Fibroblast of villous mesenchyme (primary cell): Measurements from ENCODE around the gene BUD31. TPM values are rescaled to one million over a fixed set of nuclear protein-coding genes. Genes with fewer than 3 reads are reported as not detected.

Source experiments
- DNase-seq: peaks from one replicate; pipeline ENCODE4 v3.0.0-alpha.2; 2010; ENCODE audit warnings: low read depth
- H3K4me3 ChIP-seq: 2 replicates; pipeline ENCODE4 v1.5.1; 2011; ENCODE audit warnings: low read depth, mild to moderate bottlenecking, low read length
- total RNA-seq: library from RNA; depleted of rRNA; stranded (reverse); fragments of >200 nt; gene quantifications from 2 replicates; pipeline ENCODE4 v1.2.3, GENCODE V29; 2012
- TF ChIP-seq, protein P1 (sequence below): IDR thresholded peaks from 2 replicates; pipeline ENCODE4 v1.5.1; 2012; ENCODE audit warnings: low read depth, mild to moderate bottlenecking, low read length; ENCODE audit not compliant: insufficient read depth

BUD31 gene
- total RNA-seq, 1 donor, result 101 TPM

DNA sequence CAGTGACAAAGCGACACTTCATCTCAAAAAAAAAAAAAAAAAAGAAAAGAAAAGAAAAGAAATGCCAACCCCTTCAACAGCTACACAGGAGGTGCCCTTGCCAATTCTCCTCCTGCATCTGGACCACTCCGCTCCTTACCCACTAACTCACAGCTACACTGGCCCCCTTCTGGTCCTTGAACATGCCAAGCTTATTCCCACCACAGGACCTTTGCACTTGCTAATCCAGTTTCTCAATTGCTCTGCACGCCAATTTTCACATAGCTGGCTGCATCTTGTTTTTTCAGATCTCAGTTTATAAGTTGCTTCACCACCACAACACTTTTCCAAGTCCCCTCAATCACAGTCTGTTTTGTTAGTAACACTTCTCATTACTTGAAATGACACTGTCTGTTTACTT lies 5.9 kb upstream of the BUD31 start:
- H3K4me3 ChIP-seq, result no peak overlapping the region

GRCh38 chr7:99403764-99404163 lies 5.0 kb upstream of the BUD31 start:
- H3K4me3 ChIP-seq, result no peak overlapping the region
- TF ChIP-seq, protein P1, sequence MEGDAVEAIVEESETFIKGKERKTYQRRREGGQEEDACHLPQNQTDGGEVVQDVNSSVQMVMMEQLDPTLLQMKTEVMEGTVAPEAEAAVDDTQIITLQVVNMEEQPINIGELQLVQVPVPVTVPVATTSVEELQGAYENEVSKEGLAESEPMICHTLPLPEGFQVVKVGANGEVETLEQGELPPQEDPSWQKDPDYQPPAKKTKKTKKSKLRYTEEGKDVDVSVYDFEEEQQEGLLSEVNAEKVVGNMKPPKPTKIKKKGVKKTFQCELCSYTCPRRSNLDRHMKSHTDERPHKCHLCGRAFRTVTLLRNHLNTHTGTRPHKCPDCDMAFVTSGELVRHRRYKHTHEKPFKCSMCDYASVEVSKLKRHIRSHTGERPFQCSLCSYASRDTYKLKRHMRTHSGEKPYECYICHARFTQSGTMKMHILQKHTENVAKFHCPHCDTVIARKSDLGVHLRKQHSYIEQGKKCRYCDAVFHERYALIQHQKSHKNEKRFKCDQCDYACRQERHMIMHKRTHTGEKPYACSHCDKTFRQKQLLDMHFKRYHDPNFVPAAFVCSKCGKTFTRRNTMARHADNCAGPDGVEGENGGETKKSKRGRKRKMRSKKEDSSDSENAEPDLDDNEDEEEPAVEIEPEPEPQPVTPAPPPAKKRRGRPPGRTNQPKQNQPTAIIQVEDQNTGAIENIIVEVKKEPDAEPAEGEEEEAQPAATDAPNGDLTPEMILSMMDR, result no peak
- DNase-seq, result no peak

More for the DNA sequence above, 5.9 kb upstream of the BUD31 start:
- DNase-seq, result no peak
- TF ChIP-seq, protein P1, result no peak

GRCh38 chr7:99404235-99404976 lies 4.4 kb upstream of the BUD31 start:
- DNase-seq, result peak; percentile 51
- TF ChIP-seq, protein P1, result no peak

DNA sequence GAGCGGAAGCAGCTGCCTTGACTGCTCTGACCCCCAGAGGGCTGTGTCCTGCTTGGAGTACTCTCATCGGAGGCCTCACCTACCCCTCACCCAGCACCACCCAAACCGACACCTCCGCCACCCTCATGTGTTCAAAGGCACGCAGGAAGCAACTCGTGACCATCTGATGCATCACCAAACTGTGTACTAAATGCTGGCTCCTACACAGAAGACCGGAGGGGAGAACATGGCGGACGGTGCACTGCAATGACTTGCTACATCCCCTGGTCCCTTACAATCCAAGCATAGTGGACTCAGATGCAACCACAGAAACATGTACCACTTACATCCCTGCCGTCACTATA lies 3.8 kb upstream of the BUD31 start:
- no peak overlapping the region for H3K4me3 ChIP-seq
- no peak for DNase-seq
- TF ChIP-seq, protein P1, result no peak

More at GRCh38 chr7:99404235-99404976, 4.4 kb upstream of the BUD31 start:
- no peak overlapping the region for H3K4me3 ChIP-seq

DNA sequence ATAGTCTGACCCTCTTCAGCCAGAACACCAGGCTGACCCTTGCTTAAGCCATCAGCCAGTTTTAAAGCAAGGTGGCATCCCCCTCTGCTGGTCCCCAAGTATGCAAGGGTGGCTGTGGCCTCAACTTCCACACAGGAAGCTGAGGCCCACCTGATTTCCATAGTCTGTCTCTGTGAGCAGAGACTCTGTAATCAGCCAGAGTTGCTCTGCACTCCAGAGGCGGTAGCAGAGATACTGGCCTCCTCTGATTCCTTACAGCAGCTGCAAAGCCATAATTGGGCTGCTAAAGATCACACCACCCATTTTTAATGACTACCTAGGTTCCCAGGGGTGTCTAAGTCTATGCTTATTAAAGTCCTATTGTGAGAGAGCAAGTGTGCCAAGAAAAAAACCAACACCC lies 2.2 kb upstream of the BUD31 start:
- peak overlapping the region; percentile 18 for H3K4me3 ChIP-seq
- no peak for DNase-seq
- TF ChIP-seq, protein P1, result no peak

GRCh38 chr7:99407872-99408378 lies 844 bp upstream of the BUD31 start:
- H3K4me3 ChIP-seq, result peak overlapping the region; percentile 96
- TF ChIP-seq, protein P1, result no peak
- peak; percentile 77 for DNase-seq

DNA sequence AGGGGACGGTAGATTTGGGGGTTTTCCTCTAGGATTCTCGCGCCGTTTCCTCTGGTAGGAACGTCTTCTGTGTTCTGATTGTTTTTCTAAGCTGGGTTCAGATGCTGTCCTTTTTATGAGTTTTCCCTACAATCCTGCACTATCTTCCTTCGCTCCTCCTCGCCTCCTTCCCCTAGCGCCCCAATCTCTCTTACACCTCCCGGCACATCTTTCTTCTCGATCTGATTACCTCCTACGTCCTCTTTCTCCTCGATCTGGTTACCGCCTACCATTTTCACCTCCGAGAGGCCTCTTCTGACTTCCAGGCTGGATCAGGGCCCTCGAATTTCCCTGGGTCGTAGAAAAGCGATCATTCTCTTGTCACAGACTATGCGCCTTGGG lies 413 bp downstream of the BUD31 start:
- DNase-seq, result no peak
- H3K4me3 ChIP-seq, result peak overlapping the region; percentile 96
- TF ChIP-seq, protein P1, result no peak
